ENCODE data around the gene OTUD5.
"Not testable (repeated sequence)": the region's sequence is repeated elsewhere in the genome, so short reads cannot be mapped to it uniquely, and the experiment has no call there.

DNA sequence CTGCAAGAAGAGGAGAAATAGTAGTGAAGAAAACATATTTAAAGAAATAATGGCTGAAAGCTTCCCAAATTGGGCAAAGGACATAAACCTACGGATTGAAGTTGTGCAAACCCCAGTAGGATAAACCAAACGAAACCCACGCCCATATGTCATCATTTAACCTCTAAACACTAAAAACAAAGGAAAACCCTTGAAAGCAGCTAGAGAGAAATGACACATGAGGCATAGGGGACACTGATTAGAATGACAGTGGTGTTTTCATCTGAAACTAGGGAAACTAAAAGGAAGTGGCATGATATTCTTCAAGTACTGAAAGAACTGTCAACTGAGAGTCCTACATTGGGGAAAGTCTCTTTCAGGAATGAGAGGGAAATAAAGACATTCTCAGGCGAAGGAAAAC lies 80.5 kb downstream of the OTUD5 start:
- TF ChIP-seq, protein P1, sequence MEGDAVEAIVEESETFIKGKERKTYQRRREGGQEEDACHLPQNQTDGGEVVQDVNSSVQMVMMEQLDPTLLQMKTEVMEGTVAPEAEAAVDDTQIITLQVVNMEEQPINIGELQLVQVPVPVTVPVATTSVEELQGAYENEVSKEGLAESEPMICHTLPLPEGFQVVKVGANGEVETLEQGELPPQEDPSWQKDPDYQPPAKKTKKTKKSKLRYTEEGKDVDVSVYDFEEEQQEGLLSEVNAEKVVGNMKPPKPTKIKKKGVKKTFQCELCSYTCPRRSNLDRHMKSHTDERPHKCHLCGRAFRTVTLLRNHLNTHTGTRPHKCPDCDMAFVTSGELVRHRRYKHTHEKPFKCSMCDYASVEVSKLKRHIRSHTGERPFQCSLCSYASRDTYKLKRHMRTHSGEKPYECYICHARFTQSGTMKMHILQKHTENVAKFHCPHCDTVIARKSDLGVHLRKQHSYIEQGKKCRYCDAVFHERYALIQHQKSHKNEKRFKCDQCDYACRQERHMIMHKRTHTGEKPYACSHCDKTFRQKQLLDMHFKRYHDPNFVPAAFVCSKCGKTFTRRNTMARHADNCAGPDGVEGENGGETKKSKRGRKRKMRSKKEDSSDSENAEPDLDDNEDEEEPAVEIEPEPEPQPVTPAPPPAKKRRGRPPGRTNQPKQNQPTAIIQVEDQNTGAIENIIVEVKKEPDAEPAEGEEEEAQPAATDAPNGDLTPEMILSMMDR (conservative IDR thresholded peaks at IDR 0.05): not testable (repeated sequence)
- TF ChIP-seq ZFX (IDR thresholded peaks at IDR 0.05): not testable (repeated sequence)

Measured in C4-2B (cell line).